Femur (tissue), 1 donor: Measurements from ENCODE around the gene B3GNT3.

Experiments used
- DNase-seq: peaks from one replicate; pipeline ENCODE4 v3.0.0-alpha.2; 2017

Gene B3GNT3

GRCh38 chr19:17861542-17862402 lies 66.8 kb downstream of the B3GNT3 start:
- no peak for DNase-seq

GRCh38 chr19:17862711-17863519 lies 68.0 kb downstream of the B3GNT3 start:
- no peak for DNase-seq
